Measurements from ENCODE around the gene PTCD1.

- TF ChIP-seq POLR2A (IDR thresholded peaks at IDR 0.05) (no peak), CTCF (IDR thresholded peaks at IDR 0.05) (no peak)
Observed at GRCh38 chr7:99409192-99409572, 29.4 kb downstream of the PTCD1 start.
